Measurements from ENCODE around the gene SLC41A2.
"Not testable (repeated sequence)": the region's sequence is repeated elsewhere in the genome, so short reads cannot be mapped to it uniquely, and the experiment has no call there.

- TF ChIP-seq, protein P1, sequence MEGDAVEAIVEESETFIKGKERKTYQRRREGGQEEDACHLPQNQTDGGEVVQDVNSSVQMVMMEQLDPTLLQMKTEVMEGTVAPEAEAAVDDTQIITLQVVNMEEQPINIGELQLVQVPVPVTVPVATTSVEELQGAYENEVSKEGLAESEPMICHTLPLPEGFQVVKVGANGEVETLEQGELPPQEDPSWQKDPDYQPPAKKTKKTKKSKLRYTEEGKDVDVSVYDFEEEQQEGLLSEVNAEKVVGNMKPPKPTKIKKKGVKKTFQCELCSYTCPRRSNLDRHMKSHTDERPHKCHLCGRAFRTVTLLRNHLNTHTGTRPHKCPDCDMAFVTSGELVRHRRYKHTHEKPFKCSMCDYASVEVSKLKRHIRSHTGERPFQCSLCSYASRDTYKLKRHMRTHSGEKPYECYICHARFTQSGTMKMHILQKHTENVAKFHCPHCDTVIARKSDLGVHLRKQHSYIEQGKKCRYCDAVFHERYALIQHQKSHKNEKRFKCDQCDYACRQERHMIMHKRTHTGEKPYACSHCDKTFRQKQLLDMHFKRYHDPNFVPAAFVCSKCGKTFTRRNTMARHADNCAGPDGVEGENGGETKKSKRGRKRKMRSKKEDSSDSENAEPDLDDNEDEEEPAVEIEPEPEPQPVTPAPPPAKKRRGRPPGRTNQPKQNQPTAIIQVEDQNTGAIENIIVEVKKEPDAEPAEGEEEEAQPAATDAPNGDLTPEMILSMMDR (IDR thresholded peaks at IDR 0.05), result not testable (repeated sequence)
- TF ChIP-seq POLR2A, EP300, POLR2AphosphoS5 (IDR thresholded peaks at IDR 0.05): not testable (repeated sequence)
These were observed 9.4 kb downstream of the SLC41A2 start for GRCh38 chr12:104948716-104949115.

Measured in upper lobe of left lung (tissue), 4 donors.